DND-41 (cell line): ENCODE data around the gene ATP6V1F.

Source experiments
- CTCF ChIP-seq: IDR thresholded peaks from 2 replicates; pipeline ENCODE4 v1.5.1; 2012; ENCODE audit warnings: borderline replicate concordance, low read length, moderate library complexity, mild to moderate bottlenecking; ENCODE audit not compliant: poor library complexity, severe bottlenecking; ENCODE audit errors: extremely low read depth
- EZH2 ChIP-seq: IDR thresholded peaks from 3 replicates; pipeline ENCODE4 v1.6.1; 2012; ENCODE audit warnings: borderline replicate concordance, low read depth, mild to moderate bottlenecking, moderate library complexity, low read length, inconsistent platforms; ENCODE audit not compliant: severe bottlenecking

- TF ChIP-seq CTCF (no peak), EZH2 (no peak)
Observed at GRCh38 chr7:128829391-128830166, 33.1 kb upstream of the ATP6V1F start.
